Ishikawa (cell line): ENCODE results near the gene DCST2.

Source experiments
- CEBPB ChIP-seq: IDR thresholded peaks from 2 replicates; pipeline ENCODE4 v1.6.1; 2012
- CREB1 ChIP-seq: IDR thresholded peaks from 2 replicates; pipeline ENCODE4 v1.6.1; 2012; ENCODE audit warnings: low read depth
- EGR1 ChIP-seq: IDR thresholded peaks from 2 replicates; pipeline ENCODE4 v1.6.1; 2012
- EP300 ChIP-seq: IDR thresholded peaks from 2 replicates; pipeline ENCODE4 v1.6.1; 2012; ENCODE audit warnings: borderline replicate concordance
- FOXM1 ChIP-seq: IDR thresholded peaks from 2 replicates; pipeline ENCODE4 v1.6.1; 2012; ENCODE audit warnings: low read depth, borderline replicate concordance
- NFIC ChIP-seq: IDR thresholded peaks from 2 replicates; pipeline ENCODE4 v1.6.1; 2012
- RAD21 ChIP-seq: IDR thresholded peaks from 2 replicates; pipeline ENCODE4 v1.6.1; 2012; ENCODE audit warnings: low read depth
- TAF1 ChIP-seq: IDR thresholded peaks from 2 replicates; pipeline ENCODE4 v1.6.1; 2012; ENCODE audit warnings: low read depth, mild to moderate bottlenecking
- TCF12 ChIP-seq: IDR thresholded peaks from 2 replicates; pipeline ENCODE4 v1.6.1; 2012; ENCODE audit warnings: low read depth
- TEAD4 ChIP-seq: IDR thresholded peaks from 2 replicates; pipeline ENCODE4 v1.6.1; 2012
- YY1 ChIP-seq: IDR thresholded peaks from 2 replicates; pipeline ENCODE4 v1.6.1; 2012; ENCODE audit warnings: low read depth
- ZBTB7A ChIP-seq: IDR thresholded peaks from 2 replicates; pipeline ENCODE4 v1.6.1; 2012; ENCODE audit warnings: low read depth
- TF ChIP-seq, protein P1 (sequence below): IDR thresholded peaks from 2 replicates; pipeline ENCODE4 v1.6.1; 2012
- TF ChIP-seq, protein P2 (sequence below): IDR thresholded peaks from 2 replicates; pipeline ENCODE4 v1.6.1; 2012; ENCODE audit warnings: low read depth, mild to moderate bottlenecking
- TF ChIP-seq, protein P3 (sequence below): IDR thresholded peaks from 2 replicates; pipeline ENCODE4 v1.6.1; 2012

The DCST2 gene

DNA sequence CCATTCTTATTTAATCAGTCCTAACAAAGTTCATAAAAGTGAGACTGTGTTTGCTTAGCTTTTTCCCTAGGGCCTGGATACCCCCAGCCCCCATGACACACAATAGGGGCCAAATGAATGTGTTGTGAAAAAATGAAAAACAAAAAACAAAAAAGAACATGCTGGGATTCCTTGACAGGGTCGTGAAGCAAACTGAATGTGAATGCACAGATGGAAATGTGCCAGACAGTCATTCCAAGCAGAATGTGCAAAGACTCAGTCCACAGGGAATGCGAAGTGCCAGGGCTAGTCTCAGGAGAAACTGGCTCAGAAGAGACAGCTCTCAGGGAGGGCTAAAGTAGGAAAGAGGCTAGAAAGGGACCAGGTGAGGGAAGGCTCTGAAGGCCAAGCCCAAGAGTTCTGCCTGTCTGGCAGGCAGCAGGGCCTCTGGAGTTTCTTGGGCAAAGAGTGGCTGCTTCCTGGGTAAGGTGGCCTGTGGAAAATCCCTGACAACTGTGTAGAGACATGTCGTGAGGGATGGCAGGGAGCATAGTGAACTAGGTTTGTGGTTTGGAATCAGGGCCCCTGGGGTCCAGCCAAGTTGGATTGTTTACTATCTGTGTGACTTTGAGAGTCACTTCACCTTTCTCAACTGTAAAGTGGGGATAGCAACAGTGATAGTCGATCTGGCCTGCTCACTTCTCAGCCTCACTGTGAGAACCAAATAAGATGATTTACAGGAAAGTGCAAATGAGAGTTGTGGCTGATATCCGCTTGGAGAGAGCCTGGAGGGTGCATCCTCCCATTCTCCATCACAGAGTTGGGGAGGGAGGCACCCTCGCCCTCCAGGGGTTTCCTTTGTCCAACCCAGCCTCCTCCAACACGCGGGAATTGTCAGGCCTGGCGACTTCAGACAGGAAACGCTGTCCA, 16.3 kb upstream of the DCST2 start:
- TF ChIP-seq YY1, result no peak
- no peak for TF ChIP-seq EP300
- no peak for TF ChIP-seq ZBTB7A
- TF ChIP-seq TCF12, result no peak
- no peak for TF ChIP-seq RAD21
- TF ChIP-seq, protein P1, sequence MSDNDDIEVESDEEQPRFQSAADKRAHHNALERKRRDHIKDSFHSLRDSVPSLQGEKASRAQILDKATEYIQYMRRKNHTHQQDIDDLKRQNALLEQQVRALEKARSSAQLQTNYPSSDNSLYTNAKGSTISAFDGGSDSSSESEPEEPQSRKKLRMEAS, result no peak
- no peak for TF ChIP-seq TAF1
- TF ChIP-seq TEAD4, result no peak
- TF ChIP-seq CEBPB, result no peak
- TF ChIP-seq EGR1, result no peak
- TF ChIP-seq CREB1, result no peak
- TF ChIP-seq FOXM1, result no peak
- TF ChIP-seq, protein P2, sequence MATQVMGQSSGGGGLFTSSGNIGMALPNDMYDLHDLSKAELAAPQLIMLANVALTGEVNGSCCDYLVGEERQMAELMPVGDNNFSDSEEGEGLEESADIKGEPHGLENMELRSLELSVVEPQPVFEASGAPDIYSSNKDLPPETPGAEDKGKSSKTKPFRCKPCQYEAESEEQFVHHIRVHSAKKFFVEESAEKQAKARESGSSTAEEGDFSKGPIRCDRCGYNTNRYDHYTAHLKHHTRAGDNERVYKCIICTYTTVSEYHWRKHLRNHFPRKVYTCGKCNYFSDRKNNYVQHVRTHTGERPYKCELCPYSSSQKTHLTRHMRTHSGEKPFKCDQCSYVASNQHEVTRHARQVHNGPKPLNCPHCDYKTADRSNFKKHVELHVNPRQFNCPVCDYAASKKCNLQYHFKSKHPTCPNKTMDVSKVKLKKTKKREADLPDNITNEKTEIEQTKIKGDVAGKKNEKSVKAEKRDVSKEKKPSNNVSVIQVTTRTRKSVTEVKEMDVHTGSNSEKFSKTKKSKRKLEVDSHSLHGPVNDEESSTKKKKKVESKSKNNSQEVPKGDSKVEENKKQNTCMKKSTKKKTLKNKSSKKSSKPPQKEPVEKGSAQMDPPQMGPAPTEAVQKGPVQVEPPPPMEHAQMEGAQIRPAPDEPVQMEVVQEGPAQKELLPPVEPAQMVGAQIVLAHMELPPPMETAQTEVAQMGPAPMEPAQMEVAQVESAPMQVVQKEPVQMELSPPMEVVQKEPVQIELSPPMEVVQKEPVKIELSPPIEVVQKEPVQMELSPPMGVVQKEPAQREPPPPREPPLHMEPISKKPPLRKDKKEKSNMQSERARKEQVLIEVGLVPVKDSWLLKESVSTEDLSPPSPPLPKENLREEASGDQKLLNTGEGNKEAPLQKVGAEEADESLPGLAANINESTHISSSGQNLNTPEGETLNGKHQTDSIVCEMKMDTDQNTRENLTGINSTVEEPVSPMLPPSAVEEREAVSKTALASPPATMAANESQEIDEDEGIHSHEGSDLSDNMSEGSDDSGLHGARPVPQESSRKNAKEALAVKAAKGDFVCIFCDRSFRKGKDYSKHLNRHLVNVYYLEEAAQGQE, result no peak
- TF ChIP-seq, protein P3, sequence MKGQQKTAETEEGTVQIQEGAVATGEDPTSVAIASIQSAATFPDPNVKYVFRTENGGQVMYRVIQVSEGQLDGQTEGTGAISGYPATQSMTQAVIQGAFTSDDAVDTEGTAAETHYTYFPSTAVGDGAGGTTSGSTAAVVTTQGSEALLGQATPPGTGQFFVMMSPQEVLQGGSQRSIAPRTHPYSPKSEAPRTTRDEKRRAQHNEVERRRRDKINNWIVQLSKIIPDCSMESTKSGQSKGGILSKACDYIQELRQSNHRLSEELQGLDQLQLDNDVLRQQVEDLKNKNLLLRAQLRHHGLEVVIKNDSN, result no peak
- no peak for TF ChIP-seq NFIC

DNA sequence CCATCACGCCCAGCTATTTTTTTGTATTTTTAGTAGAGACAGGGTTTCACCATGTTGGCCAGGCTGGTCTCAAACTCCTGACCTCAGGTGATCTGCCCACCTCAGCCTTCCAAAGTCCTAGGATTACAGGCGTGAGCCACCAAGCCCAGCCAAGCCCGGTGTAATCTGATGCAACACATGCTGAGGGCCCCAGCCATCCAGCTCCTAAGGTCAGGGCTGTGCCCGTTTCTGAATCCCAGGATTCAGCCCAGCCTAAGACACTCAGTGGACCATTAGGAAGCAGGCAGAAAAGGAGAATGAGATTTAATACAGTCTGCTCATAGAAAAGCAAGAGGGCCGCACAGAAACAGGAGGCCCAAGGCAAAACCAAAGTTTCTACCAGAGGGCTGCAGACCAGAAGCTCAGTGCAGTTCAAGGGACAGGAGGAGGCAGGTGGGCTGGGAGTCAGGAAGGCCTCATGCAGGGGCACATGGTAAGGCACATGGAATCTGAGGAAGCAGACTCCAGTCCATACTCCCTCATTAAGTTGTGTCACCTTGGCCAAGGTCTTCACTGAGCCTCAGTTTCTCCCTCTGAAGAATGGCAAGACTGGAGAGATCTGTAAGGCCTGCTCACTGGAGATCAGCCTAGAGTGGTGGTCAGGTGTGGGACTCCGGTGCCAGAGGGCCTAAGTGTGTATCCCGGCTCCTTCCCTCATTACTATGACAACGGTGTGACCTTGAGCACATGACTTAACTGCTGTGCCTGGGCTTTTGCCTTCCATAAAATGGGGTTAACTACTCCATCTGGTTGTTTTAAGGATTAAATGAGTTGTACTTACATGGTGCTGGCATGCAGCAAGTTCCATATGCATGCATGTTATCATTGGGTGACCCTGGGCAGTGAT, 15.1 kb upstream of the DCST2 start:
- TF ChIP-seq RAD21 (no peak), TEAD4 (no peak), CEBPB (no peak), EGR1 (no peak), ZBTB7A (no peak), EP300 (no peak), NFIC (no peak), FOXM1 (no peak), CREB1 (no peak), YY1 (no peak), TAF1 (no peak)
- TF ChIP-seq, protein P2, result no peak
- TF ChIP-seq, protein P3, result no peak

DNA sequence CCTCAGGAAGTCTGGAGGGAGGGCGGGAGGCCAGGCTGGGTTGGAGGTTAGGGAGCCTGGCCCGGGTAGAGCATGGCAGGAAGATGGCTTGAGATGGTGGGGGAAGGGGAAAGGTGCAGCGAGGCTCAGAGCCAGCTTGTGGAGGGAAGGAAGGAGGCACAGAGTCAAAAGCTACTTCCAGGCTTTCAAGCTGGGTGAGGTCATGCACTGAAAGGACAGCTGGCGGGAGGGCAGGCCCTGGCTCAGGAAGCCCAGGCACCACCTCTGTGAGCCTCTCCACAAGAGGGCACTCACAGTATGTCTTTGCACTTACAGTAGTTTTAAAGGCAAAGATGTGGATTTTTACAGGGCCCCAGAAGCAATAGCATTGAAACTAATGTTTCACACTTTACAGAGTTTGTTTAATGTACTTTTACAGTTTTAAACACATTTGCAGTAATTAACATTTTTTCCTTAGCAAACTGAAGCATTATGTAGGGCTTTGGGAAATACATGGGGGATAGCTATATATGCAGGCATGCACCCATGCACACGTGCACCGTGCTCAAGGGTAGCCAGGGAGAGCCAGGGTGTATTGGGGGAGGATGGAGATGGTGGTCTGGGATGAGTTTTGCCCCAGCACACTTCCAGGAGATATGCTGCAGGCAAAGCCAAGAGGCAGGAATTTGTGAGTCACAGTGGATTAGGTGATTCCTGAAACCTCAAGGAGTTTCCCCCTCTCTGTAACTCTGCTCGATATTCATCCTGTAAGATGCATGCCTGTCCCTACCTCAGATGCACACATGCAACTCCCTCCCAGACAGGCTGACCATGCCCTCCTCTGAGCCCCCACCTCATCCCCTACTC, 11.5 kb upstream of the DCST2 start:
- TF ChIP-seq RAD21 (peak; percentile 85), CREB1 (no peak)
- TF ChIP-seq, protein P3, result 0 out of 2 replicates have a peak, but pooled peaks have one; percentile 4
- TF ChIP-seq, protein P1, result peak; percentile 35; the same call in 1 of the 2 replicates

DNA sequence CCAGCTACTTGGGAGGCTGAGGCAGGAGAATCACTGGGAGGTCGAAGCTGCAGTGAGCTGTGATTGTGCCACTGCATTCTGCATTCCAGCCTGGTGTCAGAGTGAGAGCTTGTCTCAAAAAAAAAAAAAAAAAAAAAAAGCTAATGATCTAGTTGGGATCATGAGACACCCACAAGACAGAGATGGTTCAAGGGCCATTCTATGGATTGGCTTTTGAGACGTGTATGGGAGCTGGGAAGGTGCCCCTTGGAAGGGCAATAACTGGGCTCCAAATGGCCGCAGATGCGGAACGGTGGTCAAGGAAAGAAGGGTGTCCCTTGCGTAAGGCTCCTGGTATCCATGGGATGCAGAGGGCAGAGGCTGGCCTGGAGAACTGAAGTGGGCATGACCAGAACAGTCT, 10.8 kb upstream of the DCST2 start:
- TF ChIP-seq TCF12 (no peak), EP300 (no peak), CREB1 (no peak), EGR1 (no peak), TAF1 (no peak), ZBTB7A (no peak), TEAD4 (no peak), RAD21 (no peak), NFIC (no peak), CEBPB (no peak), FOXM1 (no peak), YY1 (no peak)
- TF ChIP-seq, protein P2, result no peak
- TF ChIP-seq, protein P1, result no peak
- TF ChIP-seq, protein P3, result no peak
